HCT116 (cell line): ENCODE measurements around the gene POLR3F. TPM values are rescaled to one million over a fixed set of nuclear protein-coding genes. Genes with fewer than 3 reads are reported as not detected.

Experiments
- ATAC-seq: fragments of 200-7000 bp; cut with Tn5 transposase; 2 replicates; pipeline ENCODE4 v1.9.1; 2020; ENCODE audit warnings: mild to moderate bottlenecking, moderate library complexity
- BruUV-seq: library from RNA; stranded (reverse); fragments of 400-500 nt; replicated peaks from 2 replicates; lab custom pipeline; 2021; lab: Mats Ljungman, UMichigan
- CTCF ChIA-PET: fragments of 300-600 bp; sonication (Branson Sonifier 250); formaldehyde crosslinking; loops from one replicate; lab custom pipeline; 2021; ENCODE audit warnings: antibody characterized with exemption; lab: Charles Lee
- POLR2A ChIA-PET: fragments of 300-600, 350-600 bp; sonication (Branson Sonifier 250); formaldehyde crosslinking; loops from one replicate; lab custom pipeline; 2021; ENCODE audit warnings: antibody characterized with exemption; lab: Charles Lee
- RAD21 ChIA-PET, 2 experiments: fragments of 300-600 bp; sonication (Branson Sonifier 250); formaldehyde crosslinking; loops; one replicate each; lab custom pipeline; 2023; ENCODE audit warnings: low total read pairs in 2 of 2; ENCODE audit not compliant: uncharacterized antibody in 2 of 2, unreplicated experiment in 2 of 2, low non-redundant PET in 1 of 2; lab: Charles Lee
- DNase-seq: peaks from one replicate; pipeline ENCODE4 v3.0.0-alpha.2; 2010; ENCODE audit warnings: low read depth, low spot score
- H2AFZ ChIP-seq: fragments of 200-600 bp; shearing (Covaris generic), sonication (generic); 2 replicates; pipeline ENCODE4 v1.6.1; 2017; ENCODE audit warnings: low read depth, mixed run types, mixed read lengths, antibody characterized with exemption, low read length; ENCODE audit not compliant: poor library complexity, severe bottlenecking
- H3K27ac ChIP-seq: 2 replicates; pipeline ENCODE4 v1.5.1; 2012; ENCODE audit warnings: low read depth, low read length
- H3K27me3 ChIP-seq: fragments of 200-600 bp; sonication (generic); 2 replicates; pipeline ENCODE4 v1.6.1; 2016; ENCODE audit warnings: mixed run types, low read length, mixed read lengths; ENCODE audit not compliant: insufficient read depth
- H3K36me3 ChIP-seq, 2 experiments: fragments of 200-500 bp in 1 of 2; fragments of 200-600 bp in 1 of 2; sonication (Bioruptor generic) in 1 of 2; sonication (generic) in 1 of 2; 2 replicates each; pipeline versions ENCODE4 v1.5.1 to v1.6.1; 2014 to 2016; ENCODE audit warnings: low read length in 2 of 2, inconsistent platforms in 1 of 2, mixed read lengths in 1 of 2, mixed run types in 1 of 2; ENCODE audit not compliant: insufficient read depth in 2 of 2, control insufficient read depth in 1 of 2
- H3K4me1 ChIP-seq, 2 experiments: fragments of 200-600 bp in 1 of 2; sonication (generic) in 1 of 2; 2 replicates each; pipeline versions ENCODE4 v1.5.1 to v1.6.1; 2012 to 2017; ENCODE audit warnings: low read length in 2 of 2, inconsistent platforms in 1 of 2, mild to moderate bottlenecking in 1 of 2, mixed read lengths in 1 of 2, mixed run types in 1 of 2, moderate library complexity in 1 of 2; ENCODE audit not compliant: insufficient read depth in 2 of 2, control insufficient read depth in 1 of 2
- H3K4me2 ChIP-seq: fragments of 200-600 bp; sonication (generic); 2 replicates; pipeline ENCODE4 v1.6.1; 2017; ENCODE audit warnings: mixed run types, low read length, mixed read lengths
- H3K4me3 ChIP-seq, 2 experiments: fragments of 200-600 bp in 1 of 2; sonication (generic) in 1 of 2; replicated peaks in 1 of 2; 2 replicates each; pipeline ENCODE4 v1.5.1; 2011 to 2016; ENCODE audit warnings: low read length in 2 of 2, control low read depth in 1 of 2, low read depth in 1 of 2, mild to moderate bottlenecking in 1 of 2, mixed read lengths in 1 of 2, mixed run types in 1 of 2
- H3K79me2 ChIP-seq: fragments of 200-600 bp; sonication (generic); 2 replicates; pipeline ENCODE4 v1.6.1; 2017; ENCODE audit warnings: mild to moderate bottlenecking, mixed run types, low read length, moderate library complexity, mixed read lengths; ENCODE audit not compliant: insufficient read depth
- H3K9ac ChIP-seq: fragments of 200-600 bp; sonication (generic); 2 replicates; pipeline ENCODE4 v1.6.1; 2016; ENCODE audit warnings: low read length, mixed read lengths
- H3K9me2 ChIP-seq: fragments of 200-600 bp; sonication (generic), shearing (Covaris generic); 2 replicates; pipeline ENCODE4 v1.6.1; 2017; ENCODE audit warnings: mixed run types, mild to moderate bottlenecking, moderate library complexity; ENCODE audit not compliant: insufficient read depth
- H3K9me3 ChIP-seq, 2 experiments: fragments of 200-500 bp in 1 of 2; fragments of 200-600 bp in 1 of 2; sonication (Bioruptor generic) in 1 of 2; sonication (generic) in 1 of 2; 2 replicates each; pipeline ENCODE4 v1.6.1; 2014 to 2017; ENCODE audit warnings: low read length in 2 of 2, mixed read lengths in 2 of 2, inconsistent platforms in 1 of 2, low read depth in 1 of 2, mild to moderate bottlenecking in 1 of 2, mixed run types in 1 of 2, moderate library complexity in 1 of 2; ENCODE audit not compliant: control insufficient read depth in 1 of 2, insufficient read depth in 1 of 2
- H4K20me1 ChIP-seq: fragments of 200-600 bp; sonication (generic), shearing (Covaris generic); 2 replicates; pipeline ENCODE4 v1.6.1; 2017; ENCODE audit warnings: mixed run types, mild to moderate bottlenecking, moderate library complexity; ENCODE audit not compliant: insufficient read depth
- EGR1 ChIP-seq: IDR thresholded peaks from 2 replicates; pipeline ENCODE4 v1.6.1; 2012; ENCODE audit warnings: low read depth
- JUND ChIP-seq: IDR thresholded peaks from 2 replicates; pipeline ENCODE4 v1.6.1; 2012
- MAX ChIP-seq: IDR thresholded peaks from 2 replicates; pipeline ENCODE4 v1.6.1; 2012
- SRF ChIP-seq: IDR thresholded peaks from 2 replicates; pipeline ENCODE4 v1.6.1; 2012; ENCODE audit warnings: low read depth
- TCF7L2 ChIP-seq: IDR thresholded peaks from 2 replicates; pipeline ENCODE4 v1.7.0; 2011; ENCODE audit warnings: borderline replicate concordance, inconsistent platforms; ENCODE audit not compliant: insufficient read depth, insufficient read length; ENCODE audit errors: extremely low read depth
- ZFX ChIP-seq: fragments of 450-650 bp; IDR thresholded peaks from 2 replicates; pipeline ENCODE4 v1.6.1; 2017
- intact Hi-C: fragments of 100-400 bp; cut with micrococcal nuclease; formaldehyde crosslinking; loops from 2 replicates; pipeline ENCODE4 v1.10.0; 2022
- total RNA-seq: library from RNA; stranded (reverse); gene quantifications from one replicate; pipeline ENCODE4 v1.2.1, GENCODE V29; 2021; ENCODE audit not compliant: unreplicated experiment

The POLR3F gene
- total RNA-seq, 1 experiment from 2014 or later: 11.4 TPM

- CTCF ChIA-PET: no interaction called here
- Histone ChIP-seq H3K36me3 (no peaks in the 10 kb centered on the region), H3K9me3 (no peaks in the 10 kb centered on the region), H3K4me2 (no peak overlapping the region), H3K27me3 (no peaks in the 10 kb centered on the region), H3K4me1 (no peaks in the 10 kb centered on the region), H3K27ac (no peak overlapping the region), H3K79me2 (no peaks in the 10 kb centered on the region), H4K20me1 (no peaks in the 10 kb centered on the region), H3K9ac (no peak overlapping the region), H2AFZ (no peak overlapping the region), H3K9me2 (no peaks in the 10 kb centered on the region), H3K4me3 (no peak overlapping the region)
- DNase-seq (no peak), ATAC-seq (no peak)
- POLR2A ChIA-PET: no interaction called here
- BruUV-seq: no TSS peak
- intact Hi-C loops: no loop called here
- RAD21 ChIA-PET: no interaction called here
- no peak for TF ChIP-seq JUND
- TF ChIP-seq, all 23 proteins: peak for 0
Measured at GRCh38 chr20:18421608-18422007, 45.6 kb upstream of the POLR3F start.

- no peaks in the 10 kb centered on the region for H3K9me3 ChIP-seq
- POLR2A ChIA-PET: no interaction called here
- H3K4me3 ChIP-seq: no peak overlapping the region
- H3K79me2 ChIP-seq: no peaks in the 10 kb centered on the region
- CTCF ChIA-PET: no interaction called here
- no peaks in the 10 kb centered on the region for H4K20me1 ChIP-seq
- no peaks in the 10 kb centered on the region for H3K27me3 ChIP-seq
- intact Hi-C loops: no loop called here
- H3K9ac ChIP-seq: no peak overlapping the region
- ATAC-seq (no peak), DNase-seq (no peak)
- TF ChIP-seq JUND (no peak), MAX (no peak), ZFX (no peak), TCF7L2 (no peak), EGR1 (no peak), SRF (no peak)
- H3K4me1 ChIP-seq: peaks cover 0 to 14% of the 10 kb centered on the region in 2 experiments; a peak in 2 of 4 replicates
- H3K27ac ChIP-seq: no peak overlapping the region
- H3K9me2 ChIP-seq: no peaks in the 10 kb centered on the region
- no TSS peak for BruUV-seq
- no peak overlapping the region for H3K4me2 ChIP-seq
- H2AFZ ChIP-seq: no peak overlapping the region
- no peaks in the 10 kb centered on the region for H3K36me3 ChIP-seq
- RAD21 ChIA-PET: no interaction called here
Measured at GRCh38 chr20:18427214-18427613, 40.0 kb upstream of the POLR3F start.
